ENCODE results near the gene PTH1R.

GRCh38 chr3:46846624-46847542 is 30.6 kb upstream of the PTH1R start:
- TF ChIP-seq EZH2 (IDR thresholded peaks at IDR 0.05; ENCODE audit: insufficient read depth, poor library complexity, severe bottlenecking) = no peak
- no peak for TF ChIP-seq EZH2phosphoT487 (IDR thresholded peaks at IDR 0.05; ENCODE audit: insufficient read depth, low read depth)
